NCI-H69 (cell line): ENCODE measurements around the gene ADRB1.

Source experiments
- DNase-seq: peaks from one replicate; lab custom pipeline; 2025; lab: John Stamatoyannopoulos, UW

The ADRB1 gene

GRCh38 chr10:114026189-114027040 is 17.3 kb upstream of the ADRB1 start:
- DNase-seq = no peak

- DNase-seq = no peak
These were observed 16.6 kb upstream of the ADRB1 start for GRCh38 chr10:114027041-114027394.

- DNase-seq = no peak
These were observed 15.7 kb upstream of the ADRB1 start for GRCh38 chr10:114027951-114028350.

GRCh38 chr10:114028425-114028824 is 15.2 kb upstream of the ADRB1 start:
- no peak for DNase-seq

- no peak for DNase-seq
These were observed 14.0 kb upstream of the ADRB1 start for GRCh38 chr10:114029655-114030054.

- DNase-seq = no peak
These were observed 13.5 kb upstream of the ADRB1 start for GRCh38 chr10:114030140-114030539.

GRCh38 chr10:114031073-114031972 is 12.3 kb upstream of the ADRB1 start:
- no peak for DNase-seq

- no peak for DNase-seq
These were observed 10.1 kb upstream of the ADRB1 start for GRCh38 chr10:114033566-114033965.

- no peak for DNase-seq
These were observed 8.6 kb upstream of the ADRB1 start for GRCh38 chr10:114034923-114035645.

GRCh38 chr10:114035791-114036190 is 7.9 kb upstream of the ADRB1 start:
- no peak for DNase-seq

GRCh38 chr10:114038819-114039218 is 4.8 kb upstream of the ADRB1 start:
- no peak for DNase-seq

GRCh38 chr10:114041166-114041565 is 2.5 kb upstream of the ADRB1 start:
- DNase-seq = no peak

- peak; percentile 73 for DNase-seq
These were observed 653 bp upstream of the ADRB1 start for GRCh38 chr10:114042895-114043531.

GRCh38 chr10:114044247-114045135 is 825 bp downstream of the ADRB1 start:
- DNase-seq = peak; percentile 44

GRCh38 chr10:114045136-114046086 is 1.7 kb downstream of the ADRB1 start:
- DNase-seq = peak; percentile 69

GRCh38 chr10:114046087-114046458 is 2.4 kb downstream of the ADRB1 start:
- DNase-seq = peak; percentile 5

GRCh38 chr10:114048472-114048871 is 4.8 kb downstream of the ADRB1 start:
- DNase-seq = no peak

- DNase-seq = no peak
These were observed 8.0 kb downstream of the ADRB1 start for GRCh38 chr10:114051714-114052113.

- no peak for DNase-seq
These were observed 8.6 kb downstream of the ADRB1 start for GRCh38 chr10:114052255-114052654.

GRCh38 chr10:114053946-114054345 is 10.3 kb downstream of the ADRB1 start:
- no peak for DNase-seq
